HG03439 (cell line): ENCODE results near the gene ZNF565.
"Not testable (repeated sequence)": the region's sequence is repeated elsewhere in the genome, so short reads cannot be mapped to it uniquely, and the experiment has no call there.

Source experiments
- ATAC-seq: cut with Tn5 transposase; IDR thresholded peaks from one replicate; pipeline ENCODE4 v1.9.1; 2021; ENCODE audit warnings: mild to moderate bottlenecking, moderate library complexity; ENCODE audit not compliant: unreplicated experiment

The ZNF565 gene

GRCh38 chr19:36215276-36216123, 1.0 kb upstream of the ZNF565 start:
- no peak for ATAC-seq

- no peak for ATAC-seq
Measured at GRCh38 chr19:36212895-36213294, 1.6 kb downstream of the ZNF565 start.

GRCh38 chr19:36210497-36210896, 4.0 kb downstream of the ZNF565 start:
- ATAC-seq, result no peak

- no peak for ATAC-seq
Measured at GRCh38 chr19:36209372-36209771, 5.1 kb downstream of the ZNF565 start.

GRCh38 chr19:36207605-36208252, 6.7 kb downstream of the ZNF565 start:
- ATAC-seq, result no peak

GRCh38 chr19:36203293-36203692, 11.2 kb downstream of the ZNF565 start:
- no peak for ATAC-seq

- ATAC-seq, result no peak
Measured at GRCh38 chr19:36201684-36202083, 12.8 kb downstream of the ZNF565 start.

GRCh38 chr19:36198119-36198518, 16.3 kb downstream of the ZNF565 start:
- no peak for ATAC-seq

- no peak for ATAC-seq
Measured at GRCh38 chr19:36196249-36196648, 18.2 kb downstream of the ZNF565 start.

- ATAC-seq, result not testable (repeated sequence)
Measured at GRCh38 chr19:36186722-36187121, 27.7 kb downstream of the ZNF565 start.

- no peak for ATAC-seq
Measured at GRCh38 chr19:36183245-36183628, 31.2 kb downstream of the ZNF565 start.

- no peak for ATAC-seq
Measured at GRCh38 chr19:36182612-36183244, 31.7 kb downstream of the ZNF565 start.

GRCh38 chr19:36179077-36179476, 35.4 kb downstream of the ZNF565 start:
- ATAC-seq, result not testable (repeated sequence)

GRCh38 chr19:36173846-36174245, 40.6 kb downstream of the ZNF565 start:
- ATAC-seq, result not testable (repeated sequence)

GRCh38 chr19:36172852-36173251, 41.6 kb downstream of the ZNF565 start:
- no peak for ATAC-seq

- ATAC-seq, result no peak
Measured at GRCh38 chr19:36169084-36169760, 45.2 kb downstream of the ZNF565 start.

- no peak for ATAC-seq
Measured at GRCh38 chr19:36163813-36164212, 50.7 kb downstream of the ZNF565 start.

- no peak for ATAC-seq
Measured at GRCh38 chr19:36160821-36161596, 53.5 kb downstream of the ZNF565 start.

- ATAC-seq, result no peak
Measured at GRCh38 chr19:36153126-36153525, 61.3 kb downstream of the ZNF565 start.

- ATAC-seq, result no peak
Measured at GRCh38 chr19:36152352-36153091, 61.9 kb downstream of the ZNF565 start, which contains the start of gene COX7A1. Gene COX7A1, minus strand, starts transcription at chr19:36152447. Its CDS starts 40 bp downstream, at chr19:36152407.
